T-helper 22 cell (primary cell): Measurements from ENCODE around the gene NTN1.

Experiments used
- DNase-seq: peaks from one replicate; pipeline ENCODE4 v3.0.0-alpha.2; 2020; ENCODE audit warnings: low read depth

Gene NTN1

GRCh38 chr17:9199571-9200551 is 178.6 kb downstream of the NTN1 start:
- no peak for DNase-seq

GRCh38 chr17:9200699-9201359 is 179.5 kb downstream of the NTN1 start:
- DNase-seq = no peak

GRCh38 chr17:9202532-9202931 is 181.2 kb downstream of the NTN1 start:
- no peak for DNase-seq

- no peak for DNase-seq
Measured at GRCh38 chr17:9203771-9204425, 182.6 kb downstream of the NTN1 start.

- DNase-seq = no peak
Measured at GRCh38 chr17:9204637-9205329, 183.5 kb downstream of the NTN1 start.

GRCh38 chr17:9205520-9206409 is 184.5 kb downstream of the NTN1 start:
- no peak for DNase-seq

GRCh38 chr17:9206410-9206703 is 185.0 kb downstream of the NTN1 start:
- no peak for DNase-seq

- no peak for DNase-seq
Measured at GRCh38 chr17:9206741-9207332, 185.5 kb downstream of the NTN1 start.

- no peak for DNase-seq
Measured at GRCh38 chr17:9208381-9209105, 187.2 kb downstream of the NTN1 start.

- no peak for DNase-seq
Measured at GRCh38 chr17:9209347-9209746, 188.0 kb downstream of the NTN1 start.

- DNase-seq = no peak
Measured at GRCh38 chr17:9209781-9210370, 188.6 kb downstream of the NTN1 start.

GRCh38 chr17:9211133-9211765 is 189.9 kb downstream of the NTN1 start:
- no peak for DNase-seq

- DNase-seq = no peak
Measured at GRCh38 chr17:9212376-9213302, 191.3 kb downstream of the NTN1 start.

- DNase-seq = no peak
Measured at GRCh38 chr17:9213303-9213640, 192.0 kb downstream of the NTN1 start.

GRCh38 chr17:9215465-9215864 is 194.2 kb downstream of the NTN1 start:
- DNase-seq = no peak

- no peak for DNase-seq
Measured at GRCh38 chr17:9217151-9218056, 196.1 kb downstream of the NTN1 start.

GRCh38 chr17:9218064-9218635 is 196.8 kb downstream of the NTN1 start:
- DNase-seq = no peak
